NT2/D1 (cell line): Measurements from ENCODE around the gene TM4SF4.

Experiments used
- DNase-seq: peaks from one replicate; pipeline ENCODE4 v3.0.0-alpha.2; 2011; ENCODE audit warnings: low read depth, low spot score
- H3K27me3 ChIP-seq: 2 replicates; pipeline ENCODE4 v1.6.0; 2011; ENCODE audit warnings: mild to moderate bottlenecking; ENCODE audit not compliant: insufficient read length, insufficient read depth
- H3K36me3 ChIP-seq: 2 replicates; pipeline ENCODE4 v1.6.1; 2011; ENCODE audit warnings: mild to moderate bottlenecking, low read length, mixed read lengths; ENCODE audit not compliant: insufficient read depth, insufficient read length
- H3K4me1 ChIP-seq: 2 replicates; pipeline ENCODE4 v1.5.1; 2011; ENCODE audit not compliant: insufficient read depth, insufficient read length
- H3K4me3 ChIP-seq: 2 replicates; pipeline ENCODE4 v1.5.1; 2011; ENCODE audit warnings: low read depth; ENCODE audit not compliant: insufficient read length
- H3K9ac ChIP-seq: 2 replicates; pipeline ENCODE4 v1.6.0; 2011; ENCODE audit warnings: low read depth; ENCODE audit not compliant: insufficient read length
- H3K9me3 ChIP-seq: 2 replicates; pipeline ENCODE4 v1.5.1; 2011; ENCODE audit warnings: mild to moderate bottlenecking, low read length; ENCODE audit not compliant: insufficient read depth
- SUZ12 ChIP-seq: IDR thresholded peaks from 2 replicates; pipeline ENCODE4 v1.6.1; 2011; ENCODE audit not compliant: insufficient read length, insufficient read depth; ENCODE audit errors: extremely low read depth
- YY1 ChIP-seq: IDR thresholded peaks from 2 replicates; pipeline ENCODE4 v1.6.1; 2011; ENCODE audit not compliant: insufficient read length, insufficient read depth
- ZNF274 ChIP-seq: IDR thresholded peaks from 2 replicates; pipeline ENCODE4 v1.6.1; 2011; ENCODE audit warnings: mild to moderate bottlenecking, low read depth, low read length

Gene TM4SF4

GRCh38 chr3:149494759-149495580 lies 20.5 kb downstream of the TM4SF4 start:
- no peaks in the 10 kb centered on the region for H3K27me3 ChIP-seq
- no peak overlapping the region for H3K9ac ChIP-seq
- H3K4me3 ChIP-seq: no peak overlapping the region
- TF ChIP-seq SUZ12: no peak
- H3K9me3 ChIP-seq: 0 out of 2 replicates have a peak, but pooled peaks cover 7% of the 10 kb centered on the region
- no peak for DNase-seq
- H3K4me1 ChIP-seq: peaks cover 5% of the 10 kb centered on the region
- H3K36me3 ChIP-seq: no peaks in the 10 kb centered on the region

- TF ChIP-seq YY1 (no peak), SUZ12 (no peak), ZNF274 (no peak)
- Histone ChIP-seq H3K27me3 (no peaks in the 10 kb centered on the region), H3K36me3 (no peaks in the 10 kb centered on the region), H3K9me3 (0 out of 2 replicates have a peak, but pooled peaks cover 2% of the 10 kb centered on the region), H3K9ac (no peak overlapping the region), H3K4me3 (no peak overlapping the region), H3K4me1 (peaks cover 5% of the 10 kb centered on the region)
- DNase-seq: no peak
Measured at GRCh38 chr3:149495581-149496125, 21.2 kb downstream of the TM4SF4 start.

GRCh38 chr3:149496891-149497290 lies 22.4 kb downstream of the TM4SF4 start:
- no peak overlapping the region for H3K4me3 ChIP-seq
- TF ChIP-seq ZNF274 (no peak), SUZ12 (no peak), YY1 (no peak)
- H3K4me1 ChIP-seq: peaks cover 5% of the 10 kb centered on the region
- DNase-seq: no peak
- no peaks in the 10 kb centered on the region for H3K27me3 ChIP-seq
- H3K9me3 ChIP-seq: no peaks in the 10 kb centered on the region
- H3K36me3 ChIP-seq: no peaks in the 10 kb centered on the region
- no peak overlapping the region for H3K9ac ChIP-seq

DNA sequence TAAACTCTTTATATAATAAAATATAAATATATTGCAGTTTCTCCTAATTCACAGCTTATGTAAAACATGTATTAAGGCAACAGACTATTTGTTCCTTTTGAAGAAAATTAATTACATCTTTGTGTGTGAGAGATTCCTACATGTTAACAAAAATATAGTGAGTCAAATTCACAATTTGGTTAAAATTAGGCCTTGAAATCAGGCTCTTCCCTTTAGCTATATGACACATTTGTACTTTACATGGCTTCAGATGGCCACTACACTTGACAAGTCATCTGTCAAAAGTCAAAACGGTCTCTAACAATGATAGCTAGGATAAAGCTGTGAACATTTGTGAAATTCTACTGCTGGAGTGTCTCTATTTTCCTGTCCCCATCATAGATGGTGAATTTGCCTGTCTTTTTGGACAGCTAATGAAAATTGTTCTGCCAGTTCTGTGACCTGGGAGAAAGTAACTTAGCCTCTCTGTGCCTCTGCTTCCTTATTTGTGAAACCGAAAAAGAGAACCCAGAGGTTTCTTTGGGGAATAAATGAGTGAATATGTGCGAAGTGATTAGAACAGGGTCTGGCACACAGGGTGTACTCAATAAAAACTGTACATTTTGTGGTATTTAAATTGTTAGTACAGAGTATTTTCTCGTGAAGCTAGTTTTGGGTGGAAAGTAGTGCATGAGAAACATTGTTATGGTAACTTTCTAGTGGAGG lies 23.6 kb downstream of the TM4SF4 start:
- no peaks in the 10 kb centered on the region for H3K36me3 ChIP-seq
- H3K9ac ChIP-seq: no peak overlapping the region
- no peak for DNase-seq
- TF ChIP-seq YY1 (no peak), SUZ12 (no peak), ZNF274 (no peak)
- H3K27me3 ChIP-seq: no peaks in the 10 kb centered on the region
- peaks cover 5% of the 10 kb centered on the region for H3K4me1 ChIP-seq
- H3K4me3 ChIP-seq: no peak overlapping the region
- H3K9me3 ChIP-seq: no peaks in the 10 kb centered on the region

GRCh38 chr3:149501524-149501923 lies 27.0 kb downstream of the TM4SF4 start:
- Histone ChIP-seq H3K4me1 (no peaks in the 10 kb centered on the region), H3K9me3 (no peaks in the 10 kb centered on the region), H3K9ac (no peak overlapping the region), H3K27me3 (no peaks in the 10 kb centered on the region), H3K4me3 (no peak overlapping the region), H3K36me3 (no peaks in the 10 kb centered on the region)
- DNase-seq: no peak
- TF ChIP-seq ZNF274: no peak
- TF ChIP-seq YY1: no peak

- no peak for TF ChIP-seq SUZ12
- no peak for TF ChIP-seq YY1
- TF ChIP-seq ZNF274: no peak
- no peaks in the 10 kb centered on the region for H3K27me3 ChIP-seq
- H3K4me3 ChIP-seq: no peak overlapping the region
- no peak overlapping the region for H3K9ac ChIP-seq
- no peaks in the 10 kb centered on the region for H3K4me1 ChIP-seq
- no peak for DNase-seq
- H3K36me3 ChIP-seq: no peaks in the 10 kb centered on the region
- H3K9me3 ChIP-seq: no peaks in the 10 kb centered on the region
Measured at GRCh38 chr3:149502438-149502837, 27.9 kb downstream of the TM4SF4 start.

DNA sequence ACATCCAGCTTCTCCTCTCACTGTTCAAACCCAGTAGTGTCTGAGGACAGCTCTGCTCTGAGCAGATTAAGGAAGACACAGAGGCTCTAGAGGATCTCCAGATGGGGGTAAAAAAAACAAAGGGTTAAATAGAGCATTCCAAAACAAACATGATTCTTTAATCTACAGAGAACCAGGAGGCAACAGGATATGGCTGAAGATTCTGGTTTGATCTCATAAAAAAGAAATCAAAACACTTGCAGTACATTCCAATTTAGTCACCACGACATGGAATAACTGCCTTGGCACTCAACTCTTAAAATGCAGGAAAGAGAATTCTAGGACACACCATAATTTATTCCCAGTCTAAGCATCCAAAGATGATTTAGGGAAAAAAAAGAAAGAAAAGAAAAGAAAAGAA lies 32.0 kb downstream of the TM4SF4 start:
- Histone ChIP-seq H3K27me3 (no peaks in the 10 kb centered on the region), H3K9ac (no peak overlapping the region), H3K36me3 (no peaks in the 10 kb centered on the region), H3K4me1 (no peaks in the 10 kb centered on the region), H3K9me3 (no peaks in the 10 kb centered on the region), H3K4me3 (no peak overlapping the region)
- DNase-seq: no peak
- no peak for TF ChIP-seq SUZ12
- TF ChIP-seq YY1: no peak
- no peak for TF ChIP-seq ZNF274

- H3K27me3 ChIP-seq: no peaks in the 10 kb centered on the region
Measured at GRCh38 chr3:149506965-149507364, 32.5 kb downstream of the TM4SF4 start.

More at GRCh38 chr3:149506965-149507364, 32.5 kb downstream of the TM4SF4 start:
- Histone ChIP-seq H3K4me1 (no peaks in the 10 kb centered on the region), H3K36me3 (no peaks in the 10 kb centered on the region), H3K4me3 (no peak overlapping the region), H3K9me3 (no peaks in the 10 kb centered on the region), H3K9ac (no peak overlapping the region)
- DNase-seq: no peak
- TF ChIP-seq SUZ12 (no peak), YY1 (no peak), ZNF274 (no peak)
